SU-DHL-6 (cell line): ENCODE results near the gene MIER2.

ENCODE experiments used
- EZH2phosphoT487 ChIP-seq: fragments of 200-600 bp; sonication (generic), shearing (Covaris generic); conservative IDR thresholded peaks from 2 replicates; pipeline ENCODE4 v1.6.1; 2018; ENCODE audit warnings: mild to moderate bottlenecking, antibody characterized with exemption, low read length, moderate library complexity, mixed read lengths
- TF ChIP-seq, protein P1 (sequence below): fragments of 200-600 bp; sonication (generic); IDR thresholded peaks from one replicate; pipeline ENCODE4 v1.5.1; 2017; ENCODE audit warnings: antibody characterized with exemption, mild to moderate bottlenecking, low read length, moderate library complexity; ENCODE audit not compliant: insufficient read depth, poor library complexity, severe bottlenecking

- TF ChIP-seq, protein P1, sequence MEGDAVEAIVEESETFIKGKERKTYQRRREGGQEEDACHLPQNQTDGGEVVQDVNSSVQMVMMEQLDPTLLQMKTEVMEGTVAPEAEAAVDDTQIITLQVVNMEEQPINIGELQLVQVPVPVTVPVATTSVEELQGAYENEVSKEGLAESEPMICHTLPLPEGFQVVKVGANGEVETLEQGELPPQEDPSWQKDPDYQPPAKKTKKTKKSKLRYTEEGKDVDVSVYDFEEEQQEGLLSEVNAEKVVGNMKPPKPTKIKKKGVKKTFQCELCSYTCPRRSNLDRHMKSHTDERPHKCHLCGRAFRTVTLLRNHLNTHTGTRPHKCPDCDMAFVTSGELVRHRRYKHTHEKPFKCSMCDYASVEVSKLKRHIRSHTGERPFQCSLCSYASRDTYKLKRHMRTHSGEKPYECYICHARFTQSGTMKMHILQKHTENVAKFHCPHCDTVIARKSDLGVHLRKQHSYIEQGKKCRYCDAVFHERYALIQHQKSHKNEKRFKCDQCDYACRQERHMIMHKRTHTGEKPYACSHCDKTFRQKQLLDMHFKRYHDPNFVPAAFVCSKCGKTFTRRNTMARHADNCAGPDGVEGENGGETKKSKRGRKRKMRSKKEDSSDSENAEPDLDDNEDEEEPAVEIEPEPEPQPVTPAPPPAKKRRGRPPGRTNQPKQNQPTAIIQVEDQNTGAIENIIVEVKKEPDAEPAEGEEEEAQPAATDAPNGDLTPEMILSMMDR: no peak
- no peak for TF ChIP-seq EZH2phosphoT487
These were observed 17.6 kb upstream of the MIER2 start for GRCh38 chr19:362154-362553.
